ENCODE data around the gene SF1.

The SF1 gene

DNA sequence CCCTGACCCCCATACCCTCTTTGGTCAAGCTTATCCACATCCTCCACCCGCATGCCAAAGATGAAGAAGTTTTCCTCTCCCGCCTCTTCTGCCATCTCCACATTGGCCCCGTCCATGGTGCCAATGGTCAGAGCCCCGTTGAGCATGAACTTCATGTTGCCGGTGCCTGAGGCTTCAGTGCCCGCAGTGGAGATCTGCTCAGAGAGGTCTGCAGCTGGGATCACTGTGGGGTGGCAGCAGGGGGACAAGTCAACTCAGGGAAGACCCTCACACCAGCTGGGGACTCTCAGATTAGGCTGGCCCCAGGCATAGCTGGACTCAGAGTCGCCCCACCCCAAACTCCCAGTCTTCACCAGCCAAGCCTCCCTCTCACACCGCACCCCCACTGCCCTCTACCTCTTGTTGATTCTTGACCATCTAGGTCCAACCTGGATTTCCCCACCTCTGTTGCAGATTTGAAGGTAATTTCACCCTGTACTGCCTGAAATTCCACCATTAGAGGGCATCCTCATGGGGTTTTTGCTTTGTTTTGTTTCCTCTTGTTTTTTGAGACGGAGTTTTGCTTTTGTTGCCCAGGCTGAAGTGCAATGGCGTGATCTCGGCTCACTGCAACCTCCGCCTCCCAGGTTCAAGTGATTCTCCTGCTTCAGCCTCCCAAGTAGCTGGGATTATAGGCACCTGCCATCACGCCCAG is 27.8 kb downstream of the SF1 start:
- no peaks in the 10 kb centered on the region for H3K9me2 ChIP-seq (replicated peaks; ENCODE audit: low read depth, low read length)
- no peaks in the 10 kb centered on the region for H3K9me3 ChIP-seq (ENCODE audit: insufficient read depth, low read depth, low read length)
- no peak for TF ChIP-seq EZH2phosphoT487 (IDR thresholded peaks at IDR 0.05; ENCODE audit: borderline replicate concordance)
- TF ChIP-seq, protein P1, sequence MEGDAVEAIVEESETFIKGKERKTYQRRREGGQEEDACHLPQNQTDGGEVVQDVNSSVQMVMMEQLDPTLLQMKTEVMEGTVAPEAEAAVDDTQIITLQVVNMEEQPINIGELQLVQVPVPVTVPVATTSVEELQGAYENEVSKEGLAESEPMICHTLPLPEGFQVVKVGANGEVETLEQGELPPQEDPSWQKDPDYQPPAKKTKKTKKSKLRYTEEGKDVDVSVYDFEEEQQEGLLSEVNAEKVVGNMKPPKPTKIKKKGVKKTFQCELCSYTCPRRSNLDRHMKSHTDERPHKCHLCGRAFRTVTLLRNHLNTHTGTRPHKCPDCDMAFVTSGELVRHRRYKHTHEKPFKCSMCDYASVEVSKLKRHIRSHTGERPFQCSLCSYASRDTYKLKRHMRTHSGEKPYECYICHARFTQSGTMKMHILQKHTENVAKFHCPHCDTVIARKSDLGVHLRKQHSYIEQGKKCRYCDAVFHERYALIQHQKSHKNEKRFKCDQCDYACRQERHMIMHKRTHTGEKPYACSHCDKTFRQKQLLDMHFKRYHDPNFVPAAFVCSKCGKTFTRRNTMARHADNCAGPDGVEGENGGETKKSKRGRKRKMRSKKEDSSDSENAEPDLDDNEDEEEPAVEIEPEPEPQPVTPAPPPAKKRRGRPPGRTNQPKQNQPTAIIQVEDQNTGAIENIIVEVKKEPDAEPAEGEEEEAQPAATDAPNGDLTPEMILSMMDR (conservative IDR thresholded peaks at IDR 0.05; ENCODE audit: low read length), result peak; percentile 45
- no peaks in the 10 kb centered on the region for H3K36me3 ChIP-seq (ENCODE audit: insufficient read depth, low read length)
- H3F3A ChIP-seq (ENCODE audit: low read depth), result no peaks in the 10 kb centered on the region
- no peak overlapping the region for H3K4me2 ChIP-seq (ENCODE audit: low read depth, low read length, poor library complexity, severe bottlenecking)
- no peaks in the 10 kb centered on the region for H3K79me2 ChIP-seq (ENCODE audit: insufficient read depth, low read length)
- H3K4me1 ChIP-seq (ENCODE audit: insufficient read depth, low read length, poor library complexity, severe bottlenecking), result peaks cover 17% of the 10 kb centered on the region
- H4K20me1 ChIP-seq (ENCODE audit: insufficient read depth, low read length, poor library complexity, severe bottlenecking), result no peaks in the 10 kb centered on the region
- H3K4me3 ChIP-seq (ENCODE audit: low read length, poor library complexity, severe bottlenecking), result no peak overlapping the region
- no peaks in the 10 kb centered on the region for H3K27me3 ChIP-seq (ENCODE audit: insufficient read depth, low read length, poor library complexity, severe bottlenecking)
- no peak overlapping the region for H3K9ac ChIP-seq (ENCODE audit: low read depth, low read length, poor library complexity, severe bottlenecking)
- no peak overlapping the region for H2AFZ ChIP-seq (ENCODE audit: low read length)

DNA sequence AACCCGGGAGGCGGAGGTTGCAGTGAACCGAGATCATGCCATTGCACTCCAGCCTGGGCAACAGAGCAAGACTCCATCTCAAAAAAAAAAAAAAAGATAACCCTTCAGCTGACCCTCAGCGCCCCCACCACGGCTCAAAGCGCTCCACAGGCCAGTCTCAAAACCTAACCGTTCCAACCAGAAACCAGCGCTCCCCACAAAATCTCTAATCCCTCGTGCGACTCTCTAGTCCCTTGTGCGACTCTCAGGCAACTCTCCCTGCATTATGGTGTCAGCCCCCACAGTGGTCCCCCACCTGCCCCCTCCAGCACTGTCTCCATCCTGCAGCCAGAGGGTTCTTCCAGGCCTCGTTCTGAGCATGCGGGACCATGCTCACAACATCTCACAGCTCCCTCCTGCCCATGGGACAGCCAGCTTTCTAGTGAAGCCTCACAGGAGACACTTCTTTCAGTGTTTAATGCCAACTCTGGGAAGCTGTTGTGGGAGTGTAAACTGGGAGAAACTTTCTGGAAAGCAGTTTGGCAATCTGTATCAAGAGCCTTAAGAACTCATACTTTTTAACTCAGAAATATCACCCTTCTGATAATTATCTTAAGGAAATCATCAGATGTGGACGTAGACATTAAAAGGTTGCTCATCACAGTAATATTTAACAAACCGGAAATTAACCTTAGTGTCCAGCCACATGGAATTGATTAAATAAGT is 30.2 kb downstream of the SF1 start:
- Histone ChIP-seq H3K36me3 (ENCODE audit: insufficient read depth, low read length) (no peaks in the 10 kb centered on the region), H3K9me2 (replicated peaks; ENCODE audit: low read depth, low read length) (no peaks in the 10 kb centered on the region), H4K20me1 (ENCODE audit: insufficient read depth, low read length, poor library complexity, severe bottlenecking) (no peaks in the 10 kb centered on the region), H3K4me1 (ENCODE audit: insufficient read depth, low read length, poor library complexity, severe bottlenecking) (peaks cover 32% of the 10 kb centered on the region), H3K9me3 (ENCODE audit: insufficient read depth, low read depth, low read length) (no peaks in the 10 kb centered on the region), H3K4me3 (ENCODE audit: low read length, poor library complexity, severe bottlenecking) (no peak overlapping the region), H3K79me2 (ENCODE audit: insufficient read depth, low read length) (peaks cover 10% of the 10 kb centered on the region; the same call in 1 of the 2 replicates), H3F3A (ENCODE audit: low read depth) (peaks cover 4% of the 10 kb centered on the region), H3K27me3 (ENCODE audit: insufficient read depth, low read length, poor library complexity, severe bottlenecking) (no peaks in the 10 kb centered on the region), H3K4me2 (ENCODE audit: low read depth, low read length, poor library complexity, severe bottlenecking) (no peak overlapping the region), H2AFZ (ENCODE audit: low read length) (no peak overlapping the region), H3K9ac (ENCODE audit: low read depth, low read length, poor library complexity, severe bottlenecking) (no peak overlapping the region)
- TF ChIP-seq, protein P1 (conservative IDR thresholded peaks at IDR 0.05; ENCODE audit: low read length), result no peak
- TF ChIP-seq EZH2phosphoT487 (IDR thresholded peaks at IDR 0.05; ENCODE audit: borderline replicate concordance), result no peak

GRCh38 chr11:64746486-64746885 is 31.9 kb downstream of the SF1 start:
- H3K79me2 ChIP-seq (ENCODE audit: insufficient read depth, low read length), result peaks cover 25% of the 10 kb centered on the region
- no peaks in the 10 kb centered on the region for H3K36me3 ChIP-seq (ENCODE audit: insufficient read depth, low read length)
- no peaks in the 10 kb centered on the region for H3K27me3 ChIP-seq (ENCODE audit: insufficient read depth, low read length, poor library complexity, severe bottlenecking)
- peaks cover 46% of the 10 kb centered on the region for H3K4me1 ChIP-seq (ENCODE audit: insufficient read depth, low read length, poor library complexity, severe bottlenecking)
- H3K9me2 ChIP-seq (replicated peaks; ENCODE audit: low read depth, low read length), result no peaks in the 10 kb centered on the region
- no peak for TF ChIP-seq EZH2phosphoT487 (IDR thresholded peaks at IDR 0.05; ENCODE audit: borderline replicate concordance)
- TF ChIP-seq, protein P1 (conservative IDR thresholded peaks at IDR 0.05; ENCODE audit: low read length), result no peak
- H2AFZ ChIP-seq (ENCODE audit: low read length), result no peak overlapping the region
- no peaks in the 10 kb centered on the region for H3K9me3 ChIP-seq (ENCODE audit: insufficient read depth, low read depth, low read length)
- peak overlapping the region; percentile 91 for H3K4me3 ChIP-seq (ENCODE audit: low read length, poor library complexity, severe bottlenecking)
- H3K9ac ChIP-seq (ENCODE audit: low read depth, low read length, poor library complexity, severe bottlenecking), result peak overlapping the region; percentile 99
- H4K20me1 ChIP-seq (ENCODE audit: insufficient read depth, low read length, poor library complexity, severe bottlenecking), result peaks cover 7% of the 10 kb centered on the region
- peak overlapping the region; percentile 95 for H3K4me2 ChIP-seq (ENCODE audit: low read depth, low read length, poor library complexity, severe bottlenecking)
- H3F3A ChIP-seq (ENCODE audit: low read depth), result peaks cover 4% of the 10 kb centered on the region
